ENCODE data around the gene RBCK1.

RBCK1 gene

GRCh38 chr20:479487-479886 lies 71.4 kb downstream of the RBCK1 start:
- no peak overlapping the region for H3K4me3 Mint-ChIP-seq
- no peak for DNase-seq
- H3K27ac Mint-ChIP-seq, result no peak overlapping the region
- H3K36me3 Mint-ChIP-seq, result peaks cover 53% of the 10 kb centered on the region
- no peaks in the 10 kb centered on the region for H3K9me3 Mint-ChIP-seq
- H3K27me3 Mint-ChIP-seq, result no peaks in the 10 kb centered on the region
- CTCF ChIA-PET, result interaction anchor here (1.5 to 5.6 kb wide), 5 partner anchors 18 to 125 kb away, joined by 4 to 51 read pairs (median 5); partner anchors contain the start of gene TBC1D20
- H3K4me1 Mint-ChIP-seq, result peaks cover 53% of the 10 kb centered on the region

- Mint-ChIP-seq H3K36me3 (peaks cover 56% of the 10 kb centered on the region), H3K4me1 (peaks cover 53% of the 10 kb centered on the region), H3K27ac (peak overlapping the region; percentile 70), H3K4me3 (no peak overlapping the region), H3K9me3 (no peaks in the 10 kb centered on the region), H3K27me3 (no peaks in the 10 kb centered on the region)
- CTCF ChIA-PET, result interaction anchor here (1.6 to 5.6 kb wide), 3 partner anchors 42 to 126 kb away, joined by 4 to 51 read pairs (median 10); no protein-coding TSS in a partner anchor
- no peak for DNase-seq
These were observed 71.9 kb downstream of the RBCK1 start for GRCh38 chr20:480044-480443.

- H3K4me3 Mint-ChIP-seq, result no peak overlapping the region
- H3K27me3 Mint-ChIP-seq, result no peaks in the 10 kb centered on the region
- CTCF ChIA-PET, result interaction anchor here (1.3 to 5.6 kb wide), 3 partner anchors 119 to 164 kb away, joined by 4 to 51 read pairs (median 7); no protein-coding TSS in a partner anchor
- H3K36me3 Mint-ChIP-seq, result peaks cover 62% of the 10 kb centered on the region
- H3K4me1 Mint-ChIP-seq, result peaks cover 53% of the 10 kb centered on the region
- DNase-seq, result peak; percentile 33
- no peaks in the 10 kb centered on the region for H3K9me3 Mint-ChIP-seq
- H3K27ac Mint-ChIP-seq, result peak overlapping the region; percentile 70
These were observed 73.1 kb downstream of the RBCK1 start for GRCh38 chr20:481167-481566.

Measured in activated naive CD4-positive, alpha-beta T cell treated with anti-CD3 and anti-CD28 coated beads, Interleukin-2, amount 10 ng/mL, durations not matched to agents 7 days and 5 days (primary cell).